RPMI7951 (cell line): ENCODE measurements around the gene ABCF1. TPM values are rescaled to one million over a fixed set of nuclear protein-coding genes. Genes with fewer than 3 reads are reported as not detected.

Experiments used
- DNase-seq: peaks from one replicate; pipeline ENCODE4 v3.0.0-alpha.2; 2012; ENCODE audit warnings: low read depth
- total RNA-seq: library from RNA; depleted of rRNA; stranded (reverse); fragments of >200 nt; shearing (Covaris generic); gene quantifications from 2 replicates; pipeline ENCODE4 v1.2.3, GENCODE V29; 2014; rRNA removed

Gene ABCF1
- total RNA-seq, 1 experiment from 2014 or later: 42.9 TPM

DNA sequence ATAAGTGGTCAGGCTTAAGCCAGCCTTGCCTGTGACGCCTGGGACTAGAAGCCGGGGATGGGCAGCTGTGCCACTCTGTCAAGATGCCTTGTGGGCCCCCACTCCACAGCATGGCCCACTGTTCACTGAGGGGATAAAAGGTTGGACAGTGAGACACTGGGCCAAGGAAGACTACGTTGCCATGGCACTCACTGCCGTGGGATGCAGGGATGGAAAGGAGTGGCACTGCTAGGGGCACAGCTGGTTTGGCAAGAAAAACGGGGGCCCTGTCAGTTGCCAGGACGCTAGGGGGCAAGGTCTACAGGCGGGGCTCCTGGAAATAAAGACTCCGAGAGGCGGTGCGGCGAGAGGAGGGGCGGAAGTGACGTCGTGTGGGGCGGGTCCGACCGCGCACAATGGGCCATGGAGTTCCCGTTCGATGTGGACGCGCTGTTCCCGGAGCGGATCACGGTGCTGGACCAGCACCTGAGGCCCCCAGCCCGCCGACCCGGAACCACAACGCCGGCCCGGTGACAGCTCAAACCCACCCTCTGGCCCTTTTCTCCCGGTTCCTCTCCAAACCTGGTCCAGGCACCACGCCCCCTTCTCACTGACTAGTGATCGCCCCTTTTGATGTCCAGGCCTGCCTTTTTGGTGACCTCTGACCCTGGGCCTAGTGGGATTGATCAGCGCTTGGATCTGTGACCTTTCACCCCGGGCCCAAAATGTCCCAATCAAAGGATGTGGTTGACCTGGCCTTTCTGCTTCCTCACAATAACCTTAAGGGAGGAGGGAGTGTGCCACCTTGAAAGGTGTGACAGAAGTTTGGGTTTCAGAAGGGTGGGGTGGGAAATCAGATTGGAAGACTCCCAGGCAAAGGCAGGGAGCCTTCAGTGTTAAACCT is 55.5 kb downstream of the ABCF1 start, which contains the start of gene ATAT1:
ATAT1 (plus strand) TSS at position 391 of the 883 bp plus-strand sequence.
- peak; percentile 84 for DNase-seq

DNA sequence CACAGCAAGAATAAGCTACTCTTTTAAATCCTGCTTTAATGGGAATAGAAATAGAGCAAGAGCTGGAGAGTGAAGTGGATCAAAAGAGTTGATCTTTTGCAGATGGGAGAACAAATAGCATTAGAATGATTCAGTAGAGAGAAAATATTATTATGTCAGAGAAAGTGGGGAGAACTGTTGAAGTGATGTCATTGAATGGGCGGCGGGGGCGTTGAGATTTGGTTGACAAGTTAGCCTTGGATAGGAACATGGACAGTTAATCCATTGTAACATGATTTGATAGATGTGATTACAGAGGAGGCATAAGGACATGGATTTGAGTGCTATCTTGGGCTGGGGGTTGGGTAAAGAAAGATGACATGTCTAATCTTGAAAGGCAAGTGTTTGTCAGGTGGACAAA is 64.6 kb downstream of the ABCF1 start:
- no peak for DNase-seq

DNA sequence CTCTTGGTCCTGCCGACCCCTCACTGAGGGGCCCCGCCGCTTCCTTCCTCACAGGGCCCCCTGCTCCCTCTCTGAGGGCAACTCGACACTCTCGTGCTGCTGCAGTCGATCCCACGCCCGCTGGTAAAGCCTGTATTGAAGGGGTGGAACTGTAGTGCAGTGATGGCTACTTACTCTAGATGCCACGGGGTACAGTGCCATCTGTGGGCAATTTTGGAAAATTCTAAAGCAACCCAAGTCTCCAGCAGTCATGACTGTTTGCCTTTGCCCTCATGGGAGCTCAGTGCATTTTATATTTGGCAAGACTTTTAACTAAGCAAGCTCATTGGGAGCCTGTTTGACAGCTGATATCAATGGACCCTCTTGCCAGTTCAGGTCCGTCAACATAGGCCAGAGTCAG is 69.2 kb downstream of the ABCF1 start:
- no peak for DNase-seq

DNA sequence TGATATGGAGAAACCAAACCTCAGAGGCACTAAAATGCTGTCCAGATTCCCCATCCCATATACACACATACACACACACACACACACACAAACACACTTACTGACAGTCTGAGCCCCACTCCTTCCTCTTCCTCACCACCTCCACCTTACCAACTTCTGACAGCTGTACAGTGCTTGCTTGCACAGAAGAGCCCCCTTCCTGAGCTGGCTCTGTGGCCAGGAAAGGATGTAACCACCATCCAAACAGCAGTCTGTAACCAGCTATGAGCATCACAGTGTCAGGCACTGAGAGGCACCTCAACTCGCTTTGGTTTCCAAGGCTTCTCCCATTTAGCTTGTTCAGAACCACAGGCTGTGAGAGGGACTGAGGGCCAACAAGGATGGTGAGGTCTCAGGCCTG is 69.8 kb downstream of the ABCF1 start:
- DNase-seq: no peak

Other genes starting within 250 kb of the ABCF1 start
- 6.7 and 9.4 TPM in 2 replicates for gene TRIM39, start 244.5 kb upstream of the ABCF1 start, total RNA-seq
- gene RPP21, start 226.3 kb upstream of the ABCF1 start, total RNA-seq: 90.8 and 94.3 TPM in 2 replicates
- 142 and 156 TPM in 2 replicates for gene HLA-E, start 81.9 kb upstream of the ABCF1 start, total RNA-seq
- 38.6 and 51.9 TPM in 2 replicates for gene GNL1, start 15.0 kb upstream of the ABCF1 start, total RNA-seq
- gene PRR3, start 14.1 kb upstream of the ABCF1 start, total RNA-seq: 6.9 and 9.6 TPM in 2 replicates
- gene PPP1R10, start 45.8 kb downstream of the ABCF1 start, total RNA-seq: 20.8 and 36.8 TPM in 2 replicates
- 78.4 and 122 TPM in 2 replicates for gene MRPS18B, start 46.4 kb downstream of the ABCF1 start, total RNA-seq
- gene ATAT1, start 55.4 kb downstream of the ABCF1 start, total RNA-seq: 7.7 and 11.3 TPM in 2 replicates
- 7.1 and 7.4 TPM in 2 replicates for gene C6orf136, start 75.7 kb downstream of the ABCF1 start, total RNA-seq
- 32.2 and 36.8 TPM in 2 replicates for gene DHX16, start 101.6 kb downstream of the ABCF1 start, total RNA-seq
- gene PPP1R18, start 115.2 kb downstream of the ABCF1 start, total RNA-seq: 77.4 and 83.9 TPM in 2 replicates
- gene NRM, start 119.5 kb downstream of the ABCF1 start, total RNA-seq: 18.2 and 29.2 TPM in 2 replicates
- gene MDC1, start 145.8 kb downstream of the ABCF1 start, total RNA-seq: 6.4 and 13.6 TPM in 2 replicates
- 1,269 and 1,837 TPM in 2 replicates for gene TUBB, start 148.9 kb downstream of the ABCF1 start, total RNA-seq
- gene FLOT1, start 171.2 kb downstream of the ABCF1 start, total RNA-seq: 108 and 118 TPM in 2 replicates
- 377 and 410 TPM in 2 replicates for gene IER3, start 173.1 kb downstream of the ABCF1 start, total RNA-seq